ENCODE measurements around the gene SLC26A6.

The SLC26A6 gene

GRCh38 chr3:48599077-48599501 is 36.2 kb downstream of the SLC26A6 start:
- DNase-seq (ENCODE audit: low read depth in 2 of 2): no peak

DNA sequence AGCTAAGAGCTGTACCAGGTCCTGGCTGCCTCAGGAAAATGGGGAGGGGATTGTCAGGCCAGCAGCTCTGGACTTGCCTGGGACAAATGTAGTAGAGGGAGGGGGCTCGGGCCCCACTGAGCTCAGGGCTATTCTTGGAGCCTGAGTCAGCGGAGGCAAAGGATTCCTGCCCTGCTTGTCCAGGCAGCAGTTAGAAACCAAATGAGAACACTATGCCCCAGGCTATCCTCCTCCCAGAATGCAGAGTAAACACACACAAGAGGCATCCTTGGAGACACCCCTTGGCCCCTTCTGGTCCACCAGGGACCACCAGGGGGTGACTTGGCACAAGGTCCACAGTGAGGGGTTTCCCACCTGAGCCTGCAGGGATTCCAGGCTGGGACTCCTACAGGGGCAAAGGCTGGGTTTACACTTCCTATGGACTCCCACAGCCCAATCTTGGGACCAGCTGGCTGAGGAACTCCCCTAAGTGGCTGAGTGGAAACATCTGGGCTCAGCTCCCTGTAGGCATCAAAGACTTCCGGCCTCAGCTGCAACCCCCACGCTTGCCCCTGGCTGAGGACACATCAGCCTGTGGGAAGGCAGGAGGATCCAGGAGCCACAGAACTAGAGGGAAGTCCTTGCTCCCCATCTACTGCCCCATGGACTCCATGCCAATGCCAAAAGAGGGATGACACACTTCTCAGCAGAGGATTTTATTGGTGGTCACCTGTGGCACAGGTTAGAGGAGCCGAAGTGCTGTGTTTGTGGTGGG is 36.8 kb downstream of the SLC26A6 start:
- DNase-seq (ENCODE audit: low read depth in 2 of 2): no peak

DNA sequence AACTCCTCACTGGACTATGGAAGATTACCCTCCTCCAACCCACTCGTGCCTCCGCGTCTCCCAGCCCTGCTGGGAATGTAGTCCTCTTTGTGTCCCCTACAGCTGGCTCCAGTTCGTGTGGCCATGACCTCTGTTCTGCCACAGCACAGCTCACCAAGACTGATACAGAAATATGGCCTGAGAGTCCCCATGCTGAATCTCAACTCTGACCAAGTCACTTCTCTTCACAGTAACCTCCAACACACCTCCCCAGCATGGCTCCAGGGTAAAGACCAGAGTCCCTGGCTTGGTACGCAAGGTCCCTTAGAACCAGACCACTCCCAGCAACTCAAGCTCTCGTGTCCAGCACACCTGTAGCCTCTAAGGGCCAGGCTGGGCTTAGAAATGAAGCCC is 37.9 kb downstream of the SLC26A6 start:
- DNase-seq (ENCODE audit: low read depth in 2 of 2): no peak

GRCh38 chr3:48596676-48597407 is 38.4 kb downstream of the SLC26A6 start:
- DNase-seq (ENCODE audit: low read depth in 2 of 2): no peak

DNA sequence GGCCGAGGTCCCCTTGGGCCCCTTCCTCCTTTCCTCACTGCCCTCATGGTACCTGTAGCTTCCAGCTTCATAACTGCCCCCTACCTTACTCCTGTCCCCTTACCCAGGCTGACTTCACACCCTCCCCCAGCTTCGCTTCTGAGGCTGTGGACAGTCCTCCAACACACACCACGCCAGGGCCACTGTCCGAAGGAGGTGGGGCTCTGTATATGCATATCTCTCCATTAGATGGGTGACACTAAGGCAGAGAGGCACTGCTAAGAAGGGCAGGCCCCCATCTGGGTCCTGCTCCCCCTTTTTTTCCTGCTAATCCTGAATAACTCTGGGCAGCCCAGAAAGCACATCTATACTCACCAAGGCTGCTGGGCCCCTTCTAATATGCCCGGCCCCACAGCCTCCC is 39.1 kb downstream of the SLC26A6 start:
- DNase-seq (ENCODE audit: low read depth in 2 of 2): no peak

DNA sequence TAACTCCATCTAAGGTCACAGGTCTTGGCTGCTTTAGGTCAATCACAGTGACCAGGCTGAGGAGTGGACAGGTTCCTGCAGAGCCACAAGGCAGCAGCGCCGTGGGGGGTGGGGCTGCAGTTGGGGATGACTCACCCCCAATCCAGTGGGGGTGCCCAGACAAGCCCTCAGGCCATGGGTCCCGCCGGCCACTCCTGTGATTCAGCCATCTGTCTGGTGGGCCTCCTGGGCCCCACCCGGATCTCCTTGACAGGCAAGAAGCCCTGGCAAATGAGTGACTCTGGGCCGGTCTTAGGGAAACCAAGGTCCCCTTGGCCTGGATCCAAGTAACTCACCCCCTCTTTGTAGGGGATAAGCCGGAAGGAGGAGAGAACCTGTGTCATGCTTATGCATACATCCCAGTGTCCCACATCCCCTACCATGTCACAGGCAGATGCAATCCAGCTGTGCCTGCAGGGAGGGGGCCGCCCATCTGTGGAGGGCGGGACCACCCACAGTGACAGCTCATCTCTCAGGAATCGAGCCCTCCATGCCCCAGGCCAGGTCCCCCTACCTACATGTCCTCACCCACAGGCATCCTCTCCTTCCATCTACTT is 39.6 kb downstream of the SLC26A6 start:
- no peak for DNase-seq (ENCODE audit: low read depth in 2 of 2)

DNA sequence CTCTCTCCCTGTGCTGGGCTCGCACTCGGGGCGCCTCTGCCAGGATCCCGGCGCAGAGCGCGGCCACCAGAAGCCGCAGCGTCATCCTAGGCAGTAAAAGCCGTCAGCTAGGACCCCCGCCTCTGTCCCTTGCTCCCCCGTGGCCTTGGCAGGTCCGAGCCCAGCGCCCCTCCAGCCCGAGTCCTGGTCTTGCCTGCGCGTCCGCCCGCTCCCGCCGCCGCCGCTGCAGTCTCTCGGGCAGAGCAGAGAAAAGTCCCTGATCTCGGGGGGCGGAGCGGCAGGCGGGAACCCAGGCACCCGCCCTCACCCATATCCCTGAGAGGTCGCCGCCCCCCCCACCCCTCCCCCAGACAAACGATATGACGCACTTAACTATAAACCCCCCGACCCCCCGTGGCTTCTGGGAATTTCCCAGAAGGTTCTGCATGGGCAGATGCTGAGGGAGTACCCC is 40.2 kb downstream of the SLC26A6 start, which contains the start of gene COL7A1:
COL7A1 (minus strand) TSS at position 255 of the 451 bp plus-strand sequence; CDS start at position 85, 170 bp downstream.
- no peak for DNase-seq (ENCODE audit: low read depth in 2 of 2)

- DNase-seq (ENCODE audit: low read depth in 2 of 2): no peak
These were observed 40.7 kb downstream of the SLC26A6 start for GRCh38 chr3:48594417-48595049.

DNA sequence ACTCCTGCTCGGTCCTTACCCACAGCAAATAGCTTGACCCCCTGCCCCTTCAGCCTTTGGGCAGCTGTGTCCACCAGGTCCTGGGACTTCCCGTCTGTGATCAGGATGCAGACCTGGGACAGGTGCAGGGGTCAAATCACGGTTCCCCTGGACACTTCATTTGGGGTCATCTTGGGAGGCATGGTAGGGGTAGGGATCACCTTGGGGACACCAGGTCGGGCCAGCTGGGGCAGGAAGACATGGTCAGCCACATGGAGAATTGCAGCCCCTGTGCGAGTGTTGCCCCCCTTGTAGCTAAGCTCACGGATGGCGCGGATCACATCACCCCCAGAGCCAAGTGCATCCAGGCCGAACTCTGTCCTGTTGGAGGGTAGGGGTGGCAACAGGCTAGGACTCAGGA is 41.9 kb downstream of the SLC26A6 start:
- no peak for DNase-seq (ENCODE audit: low read depth in 2 of 2)

DNA sequence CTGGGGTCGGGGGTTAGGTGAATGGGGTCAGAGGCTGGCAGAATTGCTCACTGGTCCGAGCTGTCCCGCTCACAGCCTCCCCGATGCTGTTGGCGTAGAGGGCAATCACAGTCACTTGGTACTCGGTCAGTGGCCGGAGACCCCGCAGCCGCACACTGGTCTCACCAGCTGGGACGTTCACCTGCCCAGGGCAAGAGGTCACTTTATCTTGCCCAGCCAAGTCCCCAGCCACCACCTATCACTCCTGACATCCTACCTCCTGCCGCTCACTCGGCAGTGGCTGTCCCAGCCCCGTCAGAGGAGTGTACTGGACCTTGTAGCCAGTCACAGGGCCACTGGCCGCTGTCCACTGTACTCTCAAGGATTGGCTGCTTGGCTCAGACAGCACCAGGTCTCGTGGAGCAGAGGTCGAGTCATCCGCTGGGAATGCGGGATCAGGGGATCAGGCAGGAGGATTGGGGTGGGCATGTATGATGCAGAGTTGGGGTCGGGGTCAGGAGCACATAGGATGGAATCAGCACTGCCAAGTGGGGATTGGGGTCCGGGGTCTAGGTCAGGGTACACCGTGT is 42.7 kb downstream of the SLC26A6 start:
- no peak for DNase-seq (ENCODE audit: low read depth in 2 of 2)

GRCh38 chr3:48591886-48592518 is 43.3 kb downstream of the SLC26A6 start:
- DNase-seq (ENCODE audit: low read depth in 2 of 2): no peak

GRCh38 chr3:48591436-48591835 is 43.8 kb downstream of the SLC26A6 start:
- DNase-seq (ENCODE audit: low read depth in 2 of 2): no peak

DNA sequence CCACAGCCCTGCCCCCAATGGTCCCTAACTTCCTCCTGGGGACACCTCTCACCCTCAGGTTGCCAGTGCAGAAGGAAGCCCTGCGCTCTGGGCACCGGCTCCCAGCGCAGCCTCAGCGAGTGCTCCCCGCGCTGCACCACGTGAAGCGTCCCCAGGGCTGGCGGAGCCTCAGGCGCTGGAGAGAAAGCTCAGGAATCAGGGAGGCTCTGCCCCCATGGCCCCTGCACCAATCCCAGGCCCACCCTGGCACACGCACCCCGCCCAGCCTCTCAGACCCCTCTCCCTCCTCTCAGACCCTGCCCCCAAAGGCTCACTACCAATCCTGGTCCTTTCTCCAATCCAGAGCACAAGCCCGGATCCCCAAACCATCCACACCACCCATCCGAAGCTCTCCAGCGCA is 47.0 kb downstream of the SLC26A6 start:
- no peak for DNase-seq (ENCODE audit: low read depth in 2 of 2)

- no peak for DNase-seq (ENCODE audit: low read depth in 2 of 2)
These were observed 47.6 kb downstream of the SLC26A6 start for GRCh38 chr3:48587686-48588085.

GRCh38 chr3:48585411-48585810 is 49.9 kb downstream of the SLC26A6 start:
- no peak for DNase-seq (ENCODE audit: low read depth in 2 of 2)

DNA sequence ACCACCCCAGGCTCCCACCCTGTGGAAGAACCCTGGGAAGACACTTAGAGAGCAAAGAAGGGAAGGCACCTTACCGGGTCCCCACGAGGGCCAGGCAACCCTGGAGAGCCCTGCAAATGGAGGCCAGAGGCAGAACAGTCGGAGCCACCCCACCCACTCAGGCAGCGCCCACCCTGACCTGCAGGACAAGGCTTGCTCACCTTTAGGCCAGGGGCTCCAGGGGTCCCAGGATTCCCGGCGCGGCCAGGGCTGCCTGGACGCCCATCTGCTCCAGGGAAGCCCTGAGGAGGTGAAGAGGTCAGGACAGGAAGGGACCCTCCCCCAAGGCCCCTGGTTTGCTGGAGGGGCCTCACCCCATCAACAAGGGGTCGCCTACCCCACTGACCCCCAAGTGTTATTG is 50.4 kb downstream of the SLC26A6 start:
- DNase-seq (ENCODE audit: low read depth in 2 of 2): no peak

- no peak for DNase-seq (ENCODE audit: low read depth in 2 of 2)
These were observed 53.4 kb downstream of the SLC26A6 start for GRCh38 chr3:48581621-48582481.

GRCh38 chr3:48576647-48577046 is 58.6 kb downstream of the SLC26A6 start:
- DNase-seq (ENCODE audit: low read depth in 2 of 2): no peak

All from activated CD8-positive, alpha-beta memory T cell treated with anti-CD3 and anti-CD28 coated beads for 4 hours (primary cell).